D341Med (cell line): Measurements from ENCODE around the gene FANCD2OS.
A peak's percentile ranks its signal among the peaks of the same experiment; 100 is the strongest.
"Not testable (repeated sequence)": the region's sequence is repeated elsewhere in the genome, so short reads cannot be mapped to it uniquely, and the experiment has no call there.

Experiments used
- DNase-seq: peaks from one replicate; pipeline ENCODE4 v3.0.0; 2012; ENCODE audit warnings: low spot score

Gene FANCD2OS, protein sequence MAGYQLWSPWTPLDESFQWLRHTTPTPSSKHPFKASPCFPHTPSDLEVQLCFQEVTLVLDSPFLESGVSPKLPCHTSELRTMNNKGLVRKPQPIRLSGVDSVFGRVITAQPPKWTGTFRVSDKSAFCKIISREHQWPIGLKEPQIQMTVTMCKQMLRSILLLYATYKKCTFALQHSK

DNA sequence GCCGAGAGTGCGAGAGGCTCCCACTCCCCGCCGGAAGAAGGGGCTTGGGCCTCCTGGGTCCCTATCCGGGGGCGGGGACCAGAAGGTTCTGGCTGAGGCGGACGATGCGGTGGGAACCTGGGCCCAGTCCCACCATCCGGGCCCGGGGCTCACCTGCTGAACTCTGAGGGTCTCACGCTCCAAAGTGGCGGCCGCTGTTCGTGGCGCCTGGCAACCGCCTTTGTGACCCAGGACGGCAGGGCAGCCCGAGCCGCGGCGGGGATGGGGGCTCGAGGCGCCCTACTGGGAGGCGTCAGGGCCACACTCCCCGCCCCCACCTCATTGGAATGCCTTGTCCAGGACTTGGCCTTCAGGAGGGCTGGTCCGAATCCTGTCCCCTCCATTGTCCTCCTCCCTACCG is at the start of gene FANCD2OS:
Gene FANCD2OS, minus strand, starts transcription at position 165 of the 400 bp plus-strand sequence. CDS start 3,481 bp downstream, outside the sequence.
- no peak for DNase-seq

DNA sequence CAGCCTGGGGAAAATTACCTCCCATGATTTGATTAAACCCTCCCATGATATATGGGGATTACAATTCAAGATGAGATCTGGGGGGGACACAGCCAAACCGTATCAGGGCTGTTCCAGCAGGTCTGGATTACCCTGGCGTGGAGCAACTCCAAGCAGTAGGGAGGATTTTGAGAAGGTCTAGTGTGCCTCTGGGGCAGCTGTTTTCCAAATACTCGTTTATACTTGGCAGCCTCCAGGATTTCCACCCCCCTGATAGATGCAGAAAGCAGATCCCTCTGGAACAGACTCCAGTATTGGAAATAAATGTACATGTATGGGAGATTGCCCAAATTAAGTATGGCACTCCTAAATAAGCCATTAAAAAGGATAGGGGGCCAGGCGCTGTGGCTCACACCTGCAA is 49.0 kb upstream of the FANCD2OS start:
- DNase-seq = no peak

DNA sequence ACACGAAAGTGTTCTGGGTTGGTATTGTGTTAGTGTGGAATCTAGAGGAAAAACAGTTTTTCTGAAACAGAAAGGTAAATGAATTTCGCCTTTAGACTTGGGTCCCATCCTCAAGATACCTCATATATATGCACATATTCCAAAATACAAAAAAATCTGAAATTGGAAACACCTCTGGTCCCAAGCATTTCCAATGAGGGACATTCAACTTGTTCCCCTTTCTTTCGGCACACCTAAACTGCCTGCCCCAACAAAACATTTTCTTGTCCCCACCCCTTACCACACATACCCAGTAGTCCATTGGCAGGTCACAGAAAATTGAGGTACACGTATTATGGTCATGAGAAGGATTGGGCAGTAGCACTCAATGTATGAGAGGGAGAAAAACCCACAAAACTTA is 47.6 kb upstream of the FANCD2OS start:
- DNase-seq = no peak

DNA sequence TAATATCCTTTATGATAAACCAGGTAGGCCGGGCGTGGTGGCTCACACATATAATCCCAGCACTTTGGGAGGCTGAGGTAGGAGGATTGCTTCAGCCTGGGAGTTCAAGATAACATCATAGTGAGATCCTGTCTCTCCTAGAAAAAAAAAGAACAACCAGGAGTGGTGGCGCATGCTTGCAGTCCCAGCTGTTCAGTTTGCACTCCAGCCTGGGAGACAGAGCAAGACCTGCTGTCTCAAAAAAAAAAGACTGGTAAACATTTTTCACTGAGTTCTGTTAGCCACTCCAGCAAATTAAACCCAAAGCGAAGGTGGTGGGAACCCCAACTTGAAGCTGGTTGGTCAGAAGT is 47.0 kb upstream of the FANCD2OS start:
- no peak for DNase-seq

DNA sequence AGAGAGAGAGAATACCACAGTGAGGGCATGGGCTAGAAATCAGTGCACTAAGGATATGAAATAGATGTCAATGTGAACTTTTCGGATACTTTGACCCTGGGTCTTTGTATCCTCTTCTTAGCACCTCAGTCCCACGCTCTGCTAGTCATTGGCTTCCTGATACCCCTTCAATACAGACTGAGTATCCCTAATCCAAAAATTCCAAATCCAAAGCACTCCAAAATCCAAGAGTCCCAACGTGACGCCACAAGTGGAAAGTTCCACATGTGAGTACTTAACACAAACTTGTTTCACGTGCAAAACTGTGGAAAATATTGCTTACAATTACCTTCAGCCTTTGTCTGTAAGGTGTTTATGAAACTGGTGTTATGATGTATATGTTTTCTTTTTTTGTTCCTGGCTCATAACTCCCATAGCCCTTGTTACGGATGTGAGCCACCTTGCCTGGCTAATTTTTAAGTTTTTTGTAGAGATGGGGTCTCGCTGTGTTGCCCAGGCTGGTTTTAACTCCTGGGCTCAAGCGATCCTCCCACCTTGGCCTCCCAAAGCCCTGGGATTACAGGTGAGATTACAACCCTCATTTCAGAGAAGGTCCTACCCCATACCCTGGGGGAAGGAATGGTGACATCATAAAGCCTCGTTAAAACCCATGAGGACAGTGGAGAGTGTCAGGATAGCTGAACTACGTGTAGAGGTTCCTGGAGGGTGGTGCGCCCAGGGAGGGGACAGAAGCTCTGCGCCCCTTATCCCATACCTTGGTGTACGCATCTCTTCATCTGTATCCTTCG is 46.5 kb upstream of the FANCD2OS start:
- no peak for DNase-seq

DNA sequence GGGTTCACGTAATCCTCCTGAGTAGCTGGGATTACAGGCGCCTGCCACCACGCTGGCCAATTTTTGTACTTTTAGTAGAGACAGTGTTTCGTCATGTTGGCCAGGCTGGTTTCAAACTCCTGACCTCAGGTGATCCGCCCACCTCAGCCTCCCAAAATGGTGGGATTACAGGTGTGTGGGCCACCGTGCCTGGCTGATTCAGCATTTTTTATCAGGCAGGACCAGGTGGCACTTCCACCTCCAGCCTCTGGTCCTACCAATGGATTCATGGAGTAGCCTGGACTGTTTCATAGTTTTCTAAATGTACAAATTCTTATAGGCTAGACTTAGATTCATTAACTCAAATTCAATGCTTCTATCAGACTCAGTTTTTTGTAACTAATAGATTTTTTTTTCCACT is 42.9 kb upstream of the FANCD2OS start:
- no peak for DNase-seq

DNA sequence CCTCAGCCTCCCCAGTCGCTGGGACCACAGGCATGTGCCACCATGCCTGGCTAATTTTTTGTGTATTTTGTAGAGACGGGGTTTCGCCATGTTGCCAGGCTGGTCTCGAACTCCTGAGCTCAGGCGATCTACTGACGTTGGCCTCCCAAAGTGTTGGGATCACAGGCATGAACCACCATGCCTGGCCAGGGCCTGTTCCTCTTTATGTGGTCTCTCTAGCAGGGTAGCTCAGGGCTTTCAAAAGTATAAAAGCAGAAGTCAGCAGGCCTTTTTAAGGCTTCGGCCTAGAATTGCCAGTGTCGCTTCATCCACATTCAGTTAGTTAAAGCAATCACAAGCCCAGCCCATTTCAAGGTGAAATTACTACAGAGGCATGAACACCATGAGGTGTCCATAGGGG is 41.2 kb upstream of the FANCD2OS start:
- DNase-seq = no peak

DNA sequence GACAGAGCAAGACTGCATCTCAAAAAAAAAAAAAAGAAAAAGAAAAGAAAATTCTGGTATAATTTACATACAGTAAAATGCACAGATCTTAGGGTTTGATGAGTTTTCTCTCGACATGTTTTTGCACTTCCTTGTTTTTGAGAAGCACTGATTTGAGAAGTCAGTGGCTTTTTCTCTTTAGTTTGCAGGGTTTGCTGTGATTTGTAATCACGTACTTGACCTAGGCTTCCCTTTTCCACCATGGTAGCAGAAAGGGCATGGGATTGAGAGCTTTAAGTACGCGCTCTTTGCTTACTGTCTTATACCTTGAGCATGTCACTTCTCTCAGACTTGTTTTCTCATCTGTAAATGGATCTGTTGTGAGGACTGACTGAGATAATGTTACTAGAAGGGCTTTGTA is 37.6 kb upstream of the FANCD2OS start:
- DNase-seq = no peak

DNA sequence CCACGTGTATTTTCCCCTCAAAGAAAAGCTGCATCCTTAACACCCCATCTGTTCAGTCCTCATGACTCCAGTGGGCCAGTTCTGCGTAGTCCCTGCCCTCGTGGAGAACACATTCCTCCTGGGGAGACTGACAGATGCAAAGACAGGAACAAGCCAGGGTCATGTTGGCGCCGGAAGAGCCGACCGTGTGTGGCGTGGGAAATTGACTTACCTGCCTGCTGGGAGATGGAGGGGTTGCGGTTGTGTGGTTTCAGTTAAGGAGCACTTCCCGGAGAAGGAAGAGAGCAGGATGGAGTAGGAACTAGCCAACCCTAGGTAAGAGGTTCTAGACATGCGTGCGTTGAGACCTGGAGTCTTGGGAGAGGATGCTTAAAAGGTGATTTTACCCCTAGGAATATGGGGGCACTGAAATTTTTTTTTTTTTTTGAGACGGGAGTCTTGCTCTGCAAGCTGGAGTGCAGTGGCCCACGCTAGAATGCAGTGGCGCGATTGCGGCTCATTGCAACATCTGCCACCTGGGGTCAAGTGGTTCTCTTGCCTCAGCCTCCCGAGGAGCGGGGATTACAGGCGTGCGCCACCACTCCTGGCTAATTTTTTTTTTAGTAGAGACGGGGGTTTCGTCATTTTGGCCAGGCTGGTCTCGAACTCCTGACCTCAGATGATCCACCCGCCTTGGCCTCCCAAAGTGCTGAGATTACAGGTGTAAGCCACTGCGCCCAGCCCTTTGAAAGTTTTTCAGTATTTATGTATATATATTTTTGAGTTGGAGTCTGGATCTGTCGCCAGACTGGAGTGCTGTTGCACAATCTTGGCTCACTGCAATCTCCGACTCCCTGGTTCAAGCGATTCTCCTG is 34.9 kb upstream of the FANCD2OS start:
- peak; percentile 45 for DNase-seq

DNA sequence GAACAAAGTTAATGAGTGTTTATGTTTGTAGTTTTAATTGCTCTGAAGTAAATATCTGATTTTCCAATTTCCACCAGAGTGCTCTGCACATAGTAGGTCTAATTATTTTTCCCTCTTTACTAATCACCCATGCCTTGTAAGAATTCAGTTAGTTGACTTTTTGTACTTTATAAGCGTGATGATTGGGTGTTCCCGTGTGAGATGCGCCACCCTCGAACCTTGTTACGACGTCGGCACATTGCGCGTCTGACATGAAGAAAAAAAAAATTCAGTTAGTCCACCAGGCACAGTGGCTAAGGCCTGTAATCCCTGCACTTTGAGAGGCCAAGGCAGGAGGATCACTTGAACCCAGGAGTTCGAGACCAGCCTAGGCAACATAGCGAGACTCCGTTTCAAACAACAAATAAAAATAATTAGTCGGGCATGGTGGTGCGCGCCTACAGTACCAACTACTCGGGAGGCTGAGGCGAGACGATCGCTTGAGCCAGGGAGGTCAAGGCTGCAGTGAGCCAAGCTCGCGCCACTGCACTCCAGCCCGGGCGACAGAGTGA is 33.0 kb upstream of the FANCD2OS start:
- no peak for DNase-seq

DNA sequence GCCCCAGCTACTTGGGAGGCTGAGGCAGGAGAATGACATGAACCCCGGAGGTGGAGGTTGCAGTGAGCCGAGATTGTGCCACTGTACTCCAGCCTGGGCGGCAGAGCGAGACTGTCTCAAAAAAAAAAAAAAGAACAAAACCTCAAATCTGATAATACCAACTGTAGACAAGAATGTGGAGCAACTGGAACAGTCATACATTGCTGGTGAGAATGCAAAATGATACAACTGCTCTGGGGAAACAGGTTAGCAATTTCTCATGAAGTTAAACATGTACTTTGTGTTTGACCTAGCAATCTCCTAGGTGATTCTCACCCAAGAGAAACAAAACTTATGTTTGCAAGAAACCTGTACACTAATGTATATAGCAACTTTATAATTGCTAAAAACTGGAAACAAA is 29.1 kb upstream of the FANCD2OS start:
- DNase-seq = no peak

DNA sequence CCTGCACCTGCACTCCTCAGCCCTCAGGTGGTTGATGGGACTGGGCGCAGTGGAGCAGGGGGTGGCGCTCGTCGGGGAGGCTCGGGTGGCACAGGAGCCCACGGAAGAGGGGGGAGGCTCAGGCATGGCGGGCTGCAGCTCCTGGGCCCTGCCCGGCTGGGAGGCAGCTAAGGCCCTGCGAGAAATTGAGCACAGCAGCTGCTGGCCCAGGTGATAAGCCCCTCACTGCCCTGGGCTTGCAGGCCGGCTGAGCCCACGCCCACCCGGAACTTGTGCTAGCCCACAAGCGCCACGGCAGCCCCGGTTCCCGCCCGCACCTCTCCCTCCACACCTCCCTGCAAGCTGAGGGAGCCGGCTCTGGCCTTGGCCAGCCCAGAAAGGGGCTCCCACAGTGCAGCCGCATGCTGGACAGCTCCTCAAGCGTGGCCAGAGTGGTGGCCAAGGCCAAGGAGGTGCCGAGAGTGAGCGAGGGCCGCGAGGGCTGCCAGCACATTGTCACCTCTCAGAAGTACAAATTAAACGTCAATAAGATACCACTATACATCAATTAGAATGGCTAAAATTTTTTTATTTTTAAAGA is 28.5 kb upstream of the FANCD2OS start:
- DNase-seq = no peak

DNA sequence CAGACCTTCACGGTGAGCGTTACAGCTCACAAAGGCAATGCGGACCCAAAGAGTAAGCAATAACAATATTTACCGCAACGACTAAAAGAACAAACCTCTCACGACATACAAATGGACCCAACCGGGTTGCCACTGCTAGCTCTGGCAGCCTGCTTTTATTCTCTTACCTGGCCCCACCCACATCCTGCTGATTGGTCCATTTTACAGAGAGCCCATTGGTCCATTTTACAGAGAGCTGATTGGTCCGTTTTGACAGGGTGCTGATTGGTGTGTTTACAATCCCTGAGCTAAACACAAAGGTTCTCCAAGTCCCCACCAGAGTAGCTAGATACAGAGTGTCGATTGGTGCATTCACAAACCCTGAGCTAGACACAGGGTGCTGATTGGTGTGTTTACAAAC is 27.8 kb upstream of the FANCD2OS start:
- DNase-seq = not testable (repeated sequence)

DNA sequence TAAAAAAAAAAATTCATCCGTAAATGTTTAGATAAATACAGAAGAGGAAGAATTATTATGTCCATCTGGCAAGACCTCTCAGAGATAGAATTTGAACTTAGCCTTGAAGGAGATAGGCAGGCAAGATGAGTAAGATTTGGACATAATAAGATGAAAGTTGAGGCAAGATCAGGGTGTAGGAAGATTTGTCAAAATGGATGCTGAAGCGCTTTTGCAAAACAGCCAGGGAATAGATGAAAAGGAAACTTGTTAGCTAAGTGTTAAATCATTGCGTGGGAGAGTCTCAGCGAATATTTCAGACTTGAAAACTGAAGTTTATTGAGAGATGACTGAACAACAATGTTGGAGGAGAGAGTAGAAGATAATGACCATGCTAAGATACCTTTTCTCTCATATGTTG is 14.7 kb upstream of the FANCD2OS start:
- DNase-seq = no peak

DNA sequence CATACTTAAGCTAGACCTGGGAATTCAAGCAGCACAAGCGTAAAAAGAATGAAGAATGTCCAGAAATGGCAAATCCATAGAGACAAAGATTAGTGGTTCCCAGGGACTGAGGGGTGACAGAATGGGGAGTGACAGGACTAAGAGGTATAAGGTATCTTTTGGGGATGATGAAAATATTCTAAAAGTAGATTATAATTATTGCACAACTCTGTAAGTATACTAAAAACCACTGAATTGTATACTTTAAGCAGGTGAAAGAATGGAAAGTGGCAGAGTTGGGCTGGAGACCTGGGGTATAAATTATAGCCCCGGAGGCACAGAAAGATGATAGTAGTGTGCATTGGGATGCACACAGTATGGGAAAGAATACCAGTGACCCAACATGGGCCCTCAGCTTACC is 13.0 kb upstream of the FANCD2OS start:
- no peak for DNase-seq

DNA sequence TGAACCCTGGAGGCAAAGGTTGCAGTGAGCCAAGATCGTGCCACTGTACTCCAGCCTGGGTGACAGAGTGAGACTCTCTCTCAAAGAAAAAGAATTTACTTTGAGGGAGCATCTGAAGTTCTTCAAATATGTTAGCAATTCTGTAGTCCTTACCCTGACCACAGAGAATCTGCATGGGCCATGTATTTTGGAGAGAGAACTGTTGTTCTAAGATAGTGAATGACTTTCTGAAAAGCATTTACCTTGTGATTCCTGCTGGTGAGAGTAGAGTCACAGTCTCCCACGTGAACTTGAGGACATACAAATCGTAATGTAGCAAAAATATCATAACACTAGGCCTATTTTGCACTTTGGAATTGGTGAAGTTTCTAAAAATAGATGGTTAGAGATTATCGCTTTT is 11.3 kb upstream of the FANCD2OS start:
- DNase-seq = no peak

DNA sequence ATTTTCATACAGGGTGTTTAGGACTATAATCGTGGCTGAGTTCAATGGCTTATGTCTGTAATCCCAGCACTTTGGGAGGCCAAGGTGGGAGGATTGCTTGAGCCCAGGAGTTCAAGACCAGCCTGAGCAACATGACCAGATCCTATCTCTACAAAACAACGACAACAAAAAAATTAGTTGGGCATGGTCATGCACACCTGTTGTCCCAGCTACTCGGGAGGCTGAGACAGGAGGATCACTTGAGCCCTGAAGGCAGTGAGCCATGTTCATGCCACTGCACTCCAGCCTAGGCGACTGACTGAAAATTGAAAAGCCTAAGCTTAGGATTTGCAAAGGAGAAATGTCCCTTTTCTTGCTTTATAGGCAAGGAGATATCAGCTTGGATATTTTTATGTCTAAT is 8.9 kb upstream of the FANCD2OS start:
- DNase-seq = no peak

DNA sequence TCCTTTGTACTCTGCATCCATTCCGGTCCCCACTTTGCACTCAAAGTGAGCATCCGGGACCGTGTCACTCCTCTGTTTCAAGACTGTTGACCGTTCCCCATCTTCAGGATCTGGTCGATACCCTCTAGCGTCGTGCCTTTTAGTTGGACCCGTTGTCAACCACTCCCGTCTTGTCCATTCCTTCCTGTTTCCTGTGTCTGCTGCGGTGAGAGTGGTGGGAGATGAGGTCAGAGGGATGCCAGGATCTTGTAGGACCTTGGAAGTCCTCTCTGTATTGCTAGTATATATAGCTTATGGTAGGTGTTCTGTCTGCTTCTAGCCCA is 8.0 kb upstream of the FANCD2OS start:
- DNase-seq = no peak

DNA sequence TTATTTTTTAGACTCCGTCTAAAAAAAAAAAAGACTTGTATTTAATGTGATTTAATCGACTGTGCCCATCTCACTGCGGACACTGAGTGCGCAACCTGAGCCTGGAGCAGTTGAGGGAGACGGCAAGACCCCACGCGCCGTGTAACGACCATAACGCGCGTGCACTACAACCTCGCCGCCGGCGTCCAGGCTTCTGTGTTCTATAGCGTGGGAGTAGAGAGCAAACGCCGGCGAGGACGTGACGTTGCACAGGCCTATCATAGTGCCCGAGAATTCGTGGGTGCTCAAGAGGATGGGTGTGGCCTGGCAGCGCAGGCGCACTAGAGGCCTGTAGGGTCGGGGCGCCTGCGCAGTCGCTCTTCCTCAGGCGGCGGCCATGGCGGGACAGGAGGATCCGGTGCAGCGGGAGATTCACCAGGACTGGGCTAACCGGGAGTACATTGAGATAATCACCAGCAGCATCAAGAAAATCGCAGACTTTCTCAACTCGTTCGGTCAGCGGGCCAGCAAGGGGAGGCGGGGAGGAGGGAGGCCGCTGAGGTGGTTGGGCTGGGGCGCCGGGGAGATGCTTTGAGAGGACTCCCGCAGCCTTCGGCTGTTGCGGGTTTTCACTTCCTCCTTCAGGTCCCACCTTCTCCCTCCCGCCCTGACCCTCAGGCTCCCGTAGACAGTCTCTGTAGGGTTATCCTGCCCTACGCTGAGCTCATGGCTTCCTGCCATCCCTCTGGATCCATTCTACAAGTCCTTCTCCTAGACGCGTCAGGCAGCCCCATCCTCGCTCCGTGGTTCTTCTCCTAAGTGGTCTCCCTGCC is 7.5 kb upstream of the FANCD2OS start, which contains the start of gene BRK1:
Gene BRK1, plus strand, starts transcription at position 350 of the 812 bp plus-strand sequence. Its CDS starts 27 bp downstream, at position 377.
- peak; percentile 99 for DNase-seq

DNA sequence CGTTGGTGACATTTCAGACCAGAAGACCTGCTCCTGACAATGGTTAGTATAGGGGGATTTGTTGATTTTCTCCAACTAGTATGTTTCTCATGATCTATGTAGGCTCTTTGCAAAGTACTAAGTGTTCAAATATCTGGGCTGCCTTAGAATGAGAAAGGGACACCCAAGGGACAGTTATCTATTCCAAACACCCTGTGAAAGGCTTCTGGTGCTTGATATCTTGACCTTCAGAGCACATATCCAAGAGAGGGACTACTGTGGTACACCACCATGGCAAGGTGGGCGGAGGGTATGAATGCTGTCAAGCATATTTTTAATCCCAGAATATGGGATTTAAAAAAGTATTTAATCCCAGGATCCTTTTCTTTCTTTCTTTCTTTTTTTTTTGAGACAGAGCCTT is 1.1 kb downstream of the FANCD2OS start:
- no peak for DNase-seq

DNA sequence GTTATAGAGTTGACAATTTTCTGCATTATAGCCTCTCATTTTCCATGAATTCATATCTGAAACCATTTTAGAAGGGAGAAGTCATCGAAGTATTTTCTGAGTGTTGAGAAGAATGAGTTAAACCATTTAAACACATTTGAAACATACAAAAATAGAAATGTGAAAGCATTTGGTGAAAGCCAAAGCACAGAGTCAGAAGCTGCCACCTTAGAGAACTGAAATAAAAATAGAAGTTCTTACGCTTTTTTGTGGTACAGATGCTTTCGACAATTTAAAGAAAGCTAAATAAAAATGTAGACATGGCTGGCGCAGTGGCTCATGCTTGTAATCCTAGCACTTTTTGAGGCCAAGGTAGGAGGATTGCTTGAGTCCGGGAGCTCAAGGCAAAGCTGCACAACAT is 9.0 kb downstream of the FANCD2OS start:
- DNase-seq = no peak

DNA sequence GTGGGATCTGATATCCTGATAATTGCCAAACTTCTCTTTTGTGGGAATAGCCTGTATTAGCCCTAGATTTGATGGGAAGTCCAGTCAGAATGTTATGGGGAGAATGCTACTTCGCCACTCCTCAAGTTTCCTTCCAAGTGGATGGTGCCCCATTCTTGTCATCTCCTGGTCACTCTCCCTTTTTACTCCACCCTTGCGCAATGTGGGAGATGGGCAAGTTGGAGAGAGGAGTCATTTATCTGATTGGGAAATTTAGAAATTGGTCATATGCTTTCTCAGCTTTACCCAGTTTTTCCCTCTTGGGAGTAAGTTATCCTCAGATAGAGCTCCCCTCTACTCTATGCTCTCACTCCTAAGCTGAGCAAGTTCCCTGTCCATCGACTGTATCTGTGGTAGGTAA is 14.4 kb downstream of the FANCD2OS start:
- DNase-seq = no peak
